ENCODE data around the gene PHF20. TPM values are rescaled to one million over a fixed set of nuclear protein-coding genes. Genes with fewer than 3 reads are reported as not detected.
"Not testable (repeated sequence)": the region's sequence is repeated elsewhere in the genome, so short reads cannot be mapped to it uniquely, and the experiment has no call there.

PHF20 gene
- total RNA-seq, 1 donor from 2014 or later = 37.2 TPM

GRCh38 chr20:35939264-35939663 lies 167.4 kb downstream of the PHF20 start:
- ATAC-seq (ENCODE audit: poor library complexity) (no peak), DNase-seq (no peak)
- intact Hi-C loops (cut with DNase I) = no loop called here

GRCh38 chr20:35941620-35942019 lies 169.8 kb downstream of the PHF20 start:
- intact Hi-C loops (cut with DNase I) = no loop called here
- DNase-seq (no peak), ATAC-seq (ENCODE audit: poor library complexity) (no peak)

GRCh38 chr20:35942243-35942642 lies 170.4 kb downstream of the PHF20 start:
- ATAC-seq (ENCODE audit: poor library complexity) (no peak), DNase-seq (no peak)

GRCh38 chr20:35947489-35947888 lies 175.7 kb downstream of the PHF20 start:
- intact Hi-C loops (cut with DNase I) = no loop called here
- DNase-seq (no peak), ATAC-seq (ENCODE audit: poor library complexity) (no peak)

More at GRCh38 chr20:35942243-35942642, 170.4 kb downstream of the PHF20 start:
- intact Hi-C loops (cut with DNase I) = no loop called here

GRCh38 chr20:35947907-35948306 lies 176.1 kb downstream of the PHF20 start:
- ATAC-seq (ENCODE audit: poor library complexity) (no peak), DNase-seq (no peak)
- intact Hi-C loops (cut with DNase I) = no loop called here

- DNase-seq (no peak), ATAC-seq (ENCODE audit: poor library complexity) (no peak)
- intact Hi-C loops (cut with DNase I) = no loop called here
Observed at GRCh38 chr20:35950093-35950492, 178.3 kb downstream of the PHF20 start.

- intact Hi-C loops (cut with DNase I); DNase-seq; ATAC-seq (ENCODE audit: poor library complexity): not testable (repeated sequence)
Observed at GRCh38 chr20:35952080-35952479, 180.3 kb downstream of the PHF20 start.

GRCh38 chr20:35952480-35953386 lies 180.9 kb downstream of the PHF20 start:
- ATAC-seq (ENCODE audit: poor library complexity) (no peak), DNase-seq (no peak)
- intact Hi-C loops (cut with DNase I) = no loop called here

GRCh38 chr20:35953387-35954199 lies 181.8 kb downstream of the PHF20 start:
- intact Hi-C loops (cut with DNase I) = no loop called here
- DNase-seq (peak; percentile 64), ATAC-seq (ENCODE audit: poor library complexity) (peak; percentile 54)

GRCh38 chr20:35954200-35954906 lies 182.5 kb downstream of the PHF20 start, which contains the start of gene SCAND1:
Gene SCAND1 (minus strand): TSS chr20:35954502. CDS start chr20:35954284, 218 bp downstream.
- intact Hi-C loops (cut with DNase I) = no loop called here
- DNase-seq = peak; percentile 97
- ATAC-seq (ENCODE audit: poor library complexity) = peak; percentile 94

- ATAC-seq (ENCODE audit: poor library complexity) = peak; percentile 8
- intact Hi-C loops (cut with DNase I) = no loop called here
- DNase-seq = no peak
Observed at GRCh38 chr20:35954907-35955251, 183.1 kb downstream of the PHF20 start.

GRCh38 chr20:35956616-35957015 lies 184.8 kb downstream of the PHF20 start:
- ATAC-seq (ENCODE audit: poor library complexity) (no peak), DNase-seq (no peak)
- intact Hi-C loops (cut with DNase I) = no loop called here

- intact Hi-C loops (cut with DNase I); DNase-seq; ATAC-seq (ENCODE audit: poor library complexity): not testable (repeated sequence)
Observed at GRCh38 chr20:35959291-35959690, 187.5 kb downstream of the PHF20 start.

- ATAC-seq (ENCODE audit: poor library complexity) (no peak), DNase-seq (no peak)
- intact Hi-C loops (cut with DNase I) = no loop called here
Observed at GRCh38 chr20:35963878-35964277, 192.1 kb downstream of the PHF20 start.

- no peak for DNase-seq
- intact Hi-C loops (cut with DNase I) = no loop called here
- ATAC-seq (ENCODE audit: poor library complexity) = no peak
Observed at GRCh38 chr20:35967979-35968640, 196.3 kb downstream of the PHF20 start, which contains the start of gene CNBD2. Gene CNBD2 (plus strand): TSS chr20:35968590. CDS start chr20:35968763, 173 bp downstream.

- no peak for DNase-seq
- no peak for ATAC-seq (ENCODE audit: poor library complexity)
- intact Hi-C loops (cut with DNase I) = no loop called here
Observed at GRCh38 chr20:35968930-35969329, 197.1 kb downstream of the PHF20 start.

GRCh38 chr20:35971981-35972380 lies 200.2 kb downstream of the PHF20 start:
- ATAC-seq (ENCODE audit: poor library complexity) (no peak), DNase-seq (no peak)
- intact Hi-C loops (cut with DNase I) = no loop called here

GRCh38 chr20:35972462-35972861 lies 200.6 kb downstream of the PHF20 start:
- ATAC-seq (ENCODE audit: poor library complexity) (no peak), DNase-seq (no peak)
- intact Hi-C loops (cut with DNase I) = no loop called here

All from Right ventricle myocardium superior (tissue), 1 donor.